ENCODE data around the gene F11R. TPM values are rescaled to one million over a fixed set of nuclear protein-coding genes. Genes with fewer than 3 reads are reported as not detected.

Gene F11R
- total RNA-seq, 4 donors from 2014 or later, result 101 to 112 (median 107) TPM

- peaks cover 59% of the 10 kb centered on the region for H3K4me1 ChIP-seq
- no peaks in the 10 kb centered on the region for H3K27me3 ChIP-seq
- TF ChIP-seq CTCF (IDR thresholded peaks at IDR 0.05), result no peak
- no peak for TF ChIP-seq EP300 (IDR thresholded peaks at IDR 0.05)
- no peak for TF ChIP-seq POLR2AphosphoS5 (IDR thresholded peaks at IDR 0.05)
- no peak for TF ChIP-seq POLR2A (IDR thresholded peaks at IDR 0.05)
- no peaks in the 10 kb centered on the region for H3K9me3 ChIP-seq
- no peak overlapping the region for H3K4me3 ChIP-seq
- peak overlapping the region; percentile 89 for H3K27ac ChIP-seq
- DNase-seq (ENCODE audit: low spot score in 2 of 2), result no peak
- H3K36me3 ChIP-seq, result no peaks in the 10 kb centered on the region
- 86% methylated on average over 3 of the region's 3 CpGs for WGBS
Measured at GRCh38 chr1:161012420-161012819, 8.5 kb downstream of the F11R start.

- no peak for DNase-seq (ENCODE audit: low spot score in 2 of 2)
- H3K4me1 ChIP-seq, result peaks cover 44% of the 10 kb centered on the region
- H3K27me3 ChIP-seq, result no peaks in the 10 kb centered on the region
- 77% methylated on average over 7 of the region's 7 CpGs for WGBS
- H3K36me3 ChIP-seq, result no peaks in the 10 kb centered on the region
- H3K9me3 ChIP-seq, result no peaks in the 10 kb centered on the region
- no peak overlapping the region for H3K4me3 ChIP-seq
- TF ChIP-seq POLR2A (IDR thresholded peaks at IDR 0.05) (no peak), POLR2AphosphoS5 (IDR thresholded peaks at IDR 0.05) (no peak), EP300 (IDR thresholded peaks at IDR 0.05) (no peak), CTCF (IDR thresholded peaks at IDR 0.05) (no peak)
- no peak overlapping the region for H3K27ac ChIP-seq
Measured at GRCh38 chr1:161009602-161010211, 11.2 kb downstream of the F11R start.

GRCh38 chr1:161008869-161009510 is 12.0 kb downstream of the F11R start:
- Histone ChIP-seq H3K9me3 (no peaks in the 10 kb centered on the region), H3K27ac (no peak overlapping the region), H3K4me1 (peaks cover 37% of the 10 kb centered on the region), H3K36me3 (no peaks in the 10 kb centered on the region), H3K4me3 (no peak overlapping the region), H3K27me3 (no peaks in the 10 kb centered on the region)
- 65% methylated on average over 4 of the region's 4 CpGs for WGBS
- DNase-seq (ENCODE audit: low spot score in 2 of 2), result no peak
- no peak for TF ChIP-seq CTCF (IDR thresholded peaks at IDR 0.05)
- TF ChIP-seq EP300 (IDR thresholded peaks at IDR 0.05), result no peak
- TF ChIP-seq POLR2A (IDR thresholded peaks at IDR 0.05), result no peak

- peaks cover 24% of the 10 kb centered on the region for H3K4me1 ChIP-seq
- WGBS, result 92% methylated on average over 2 of the region's 2 CpGs
- TF ChIP-seq EP300 (IDR thresholded peaks at IDR 0.05), result no peak
- no peak for TF ChIP-seq CTCF (IDR thresholded peaks at IDR 0.05)
- TF ChIP-seq POLR2A (IDR thresholded peaks at IDR 0.05), result no peak
- TF ChIP-seq POLR2AphosphoS5 (IDR thresholded peaks at IDR 0.05), result no peak
- no peak overlapping the region for H3K27ac ChIP-seq
- H3K4me3 ChIP-seq, result no peak overlapping the region
- H3K36me3 ChIP-seq, result no peaks in the 10 kb centered on the region
- no peaks in the 10 kb centered on the region for H3K27me3 ChIP-seq
- DNase-seq (ENCODE audit: low spot score in 2 of 2), result no peak
- H3K9me3 ChIP-seq, result no peaks in the 10 kb centered on the region
Measured at GRCh38 chr1:161007369-161007768, 13.6 kb downstream of the F11R start.

GRCh38 chr1:161006563-161006962 is 14.4 kb downstream of the F11R start:
- 94% methylated on average over 8 of the region's 8 CpGs for WGBS
- DNase-seq (ENCODE audit: low spot score in 2 of 2), result no peak

More at GRCh38 chr1:161006563-161006962, 14.4 kb downstream of the F11R start:
- Histone ChIP-seq H3K4me3 (no peak overlapping the region), H3K36me3 (no peaks in the 10 kb centered on the region), H3K4me1 (peaks cover 23% of the 10 kb centered on the region), H3K27me3 (no peaks in the 10 kb centered on the region), H3K27ac (no peak overlapping the region), H3K9me3 (no peaks in the 10 kb centered on the region)
- TF ChIP-seq POLR2A (IDR thresholded peaks at IDR 0.05), result no peak
- TF ChIP-seq EP300 (IDR thresholded peaks at IDR 0.05), result no peak
- TF ChIP-seq POLR2AphosphoS5 (IDR thresholded peaks at IDR 0.05), result no peak
- no peak for TF ChIP-seq CTCF (IDR thresholded peaks at IDR 0.05)
